ENCODE data around the gene GPR171.

GPR171 gene

DNA sequence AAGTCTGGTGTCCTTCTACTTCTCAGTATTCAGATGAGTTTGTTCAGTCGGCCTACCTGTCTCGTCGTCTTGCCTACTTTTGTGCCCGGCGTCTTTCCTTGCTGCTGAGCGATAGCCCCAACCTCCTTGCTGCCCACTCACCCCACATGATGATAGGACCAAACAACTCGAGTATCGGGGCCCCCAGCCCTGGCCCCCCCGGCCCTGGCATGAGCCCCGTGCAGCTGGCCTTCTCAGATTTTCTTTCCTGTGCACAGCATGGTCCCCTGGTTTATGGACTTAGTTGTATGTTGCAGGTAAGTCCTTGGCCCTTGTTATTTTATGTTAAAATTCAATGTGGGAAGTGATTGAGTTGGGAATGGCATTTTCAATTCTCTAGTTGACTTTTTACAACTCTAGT, 43.2 kb downstream of the GPR171 start (continued):
- TF ChIP-seq ZNF596 (tag by site-specific recombination; IDR thresholded peaks at IDR 0.05) (no peak), ZNF768 (tag by site-specific recombination; IDR thresholded peaks at IDR 0.05) (no peak), ZNF366 (tag by site-specific recombination; conservative IDR thresholded peaks at IDR 0.05) (no peak), ZNF76 (tag by site-specific recombination; IDR thresholded peaks at IDR 0.05; ENCODE audit: borderline replicate concordance, low read depth) (no peak), ZNF501 (tag by site-specific recombination; IDR thresholded peaks at IDR 0.05) (no peak), KLF1 (tag by site-specific recombination; IDR thresholded peaks at IDR 0.05) (no peak)
- TF ChIP-seq, protein P1, sequence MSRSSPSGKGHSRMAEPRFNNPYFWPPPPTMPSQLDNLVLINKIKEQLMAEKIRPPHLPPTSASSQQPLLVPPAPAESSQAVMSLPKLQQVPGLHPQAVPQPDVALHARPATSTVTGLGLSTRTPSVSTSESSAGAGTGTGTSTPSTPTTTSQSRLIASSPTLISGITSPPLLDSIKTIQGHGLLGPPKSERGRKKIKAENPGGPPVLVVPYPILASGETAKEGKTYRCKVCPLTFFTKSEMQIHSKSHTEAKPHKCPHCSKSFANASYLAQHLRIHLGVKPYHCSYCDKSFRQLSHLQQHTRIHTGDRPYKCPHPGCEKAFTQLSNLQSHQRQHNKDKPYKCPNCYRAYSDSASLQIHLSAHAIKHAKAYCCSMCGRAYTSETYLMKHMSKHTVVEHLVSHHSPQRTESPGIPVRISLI (tag by site-specific recombination; IDR thresholded peaks at IDR 0.05): no peak
- TF ChIP-seq, protein P2, sequence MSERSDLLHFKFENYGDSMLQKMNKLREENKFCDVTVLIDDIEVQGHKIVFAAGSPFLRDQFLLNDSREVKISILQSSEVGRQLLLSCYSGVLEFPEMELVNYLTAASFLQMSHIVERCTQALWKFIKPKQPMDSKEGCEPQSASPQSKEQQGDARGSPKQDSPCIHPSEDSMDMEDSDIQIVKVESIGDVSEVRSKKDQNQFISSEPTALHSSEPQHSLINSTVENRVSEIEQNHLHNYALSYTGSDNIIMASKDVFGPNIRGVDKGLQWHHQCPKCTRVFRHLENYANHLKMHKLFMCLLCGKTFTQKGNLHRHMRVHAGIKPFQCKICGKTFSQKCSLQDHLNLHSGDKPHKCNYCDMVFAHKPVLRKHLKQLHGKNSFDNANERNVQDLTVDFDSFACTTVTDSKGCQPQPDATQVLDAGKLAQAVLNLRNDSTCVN (tag by site-specific recombination; optimal IDR thresholded peaks at IDR 0.05): no peak

DNA sequence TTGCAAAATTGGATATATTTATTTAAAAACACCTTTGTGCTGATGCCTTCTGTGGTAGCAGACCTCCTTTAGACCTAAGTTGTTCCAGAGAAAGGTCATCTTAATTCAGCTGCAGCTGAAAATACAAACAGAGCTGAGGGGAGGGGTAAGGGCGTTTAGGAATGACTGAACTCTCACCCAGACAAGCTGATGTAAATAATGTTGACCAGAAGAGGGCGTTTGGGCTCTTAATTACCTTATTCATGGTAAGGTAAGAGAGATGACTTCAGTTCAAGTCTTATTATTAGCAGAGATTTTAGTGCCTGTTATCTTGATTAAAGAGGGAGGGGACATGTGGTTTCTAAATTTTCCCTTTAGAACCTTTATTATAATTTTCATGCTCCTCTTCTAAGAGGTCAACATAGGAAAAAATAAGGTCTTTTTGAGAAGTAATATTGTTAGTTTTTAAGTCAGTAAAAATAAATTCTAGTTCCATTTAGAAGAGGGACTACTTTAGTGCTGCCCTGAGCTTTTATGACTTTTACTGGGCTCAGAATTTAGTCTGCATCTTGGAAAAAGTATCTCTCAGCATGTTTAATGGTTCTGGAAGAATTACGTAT, 46.3 kb downstream of the GPR171 start:
- no peak for TF ChIP-seq ZNF155 (tag by site-specific recombination; IDR thresholded peaks at IDR 0.05)
- no peak for TF ChIP-seq SCRT2 (tag by site-specific recombination; IDR thresholded peaks at IDR 0.05)
- TF ChIP-seq ZNF654 (tag by site-specific recombination; IDR thresholded peaks at IDR 0.05; ENCODE audit: low read depth): 0 out of 2 replicates have a peak, but pooled peaks have one; percentile 28
- TF ChIP-seq ZNF354C (tag by site-specific recombination; IDR thresholded peaks at IDR 0.05; ENCODE audit: borderline replicate concordance, low read depth): no peak
- H3K36me3 ChIP-seq (ENCODE audit: control insufficient read depth in 2 of 2, insufficient read depth in 1 of 2, low read length in 2 of 2): peaks cover 0 to 18% of the 10 kb centered on the region in 2 experiments; a peak in 1 of 3 replicates
- POLR2A ChIA-PET: interaction anchor here (0.6 kb wide), 1 partner anchor 71 kb away, joined by 5 read pairs; no protein-coding TSS in a partner anchor

DNA sequence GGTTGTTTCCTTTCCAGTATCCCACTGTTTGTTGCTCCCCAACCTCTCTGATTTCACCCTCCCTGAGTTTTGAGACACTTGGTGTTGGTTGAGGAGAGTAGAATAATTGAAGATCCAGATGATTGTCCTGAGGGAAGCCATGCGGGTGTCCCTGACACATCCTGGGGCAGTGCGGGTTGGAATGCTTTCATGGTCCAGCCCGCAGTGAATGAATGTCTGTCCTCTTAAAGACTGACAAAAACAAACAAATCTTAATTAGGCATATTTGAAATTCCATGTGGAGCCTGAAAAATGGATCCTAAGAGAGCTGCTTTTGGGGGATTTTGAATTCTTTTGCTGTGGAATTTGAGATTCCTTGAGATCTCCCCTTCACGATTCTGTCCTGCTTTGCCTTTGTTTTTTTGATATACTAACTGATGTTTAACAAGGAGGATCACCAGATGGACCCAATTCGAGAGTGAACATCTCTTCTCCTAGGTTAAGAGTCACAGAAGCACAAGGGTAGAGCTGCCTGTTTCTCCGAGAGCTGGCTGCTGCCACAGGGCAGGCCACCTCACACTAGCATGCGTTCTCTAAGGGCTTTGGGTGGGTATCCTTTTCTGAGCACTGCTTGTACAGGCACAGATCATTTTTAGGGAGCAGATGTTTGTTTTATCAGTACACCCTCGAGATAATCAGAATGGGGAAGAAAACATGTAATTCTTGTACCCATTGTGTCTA, 47.4 kb downstream of the GPR171 start:
- H3K27ac ChIP-seq (ENCODE audit: extremely low read depth, low read depth, low read length): no peak overlapping the region
- ChIA-PET POLR2A (no interaction called here), CTCF (interaction anchor here (1.4 to 2.0 kb wide), 2 partner anchors 12 to 127 kb away, joined by 3 to 6 read pairs; no protein-coding TSS in a partner anchor)
- H3K4me3 ChIP-seq (ENCODE audit: low read depth, low read length): no peak overlapping the region
- no peaks in the 10 kb centered on the region for H3K9me3 ChIP-seq (ENCODE audit: control insufficient read depth, insufficient read depth, low read depth, low read length)
- H3K4me1 ChIP-seq (ENCODE audit: control insufficient read depth, insufficient read depth, low read length): no peaks in the 10 kb centered on the region
- peaks cover 0 to 13% of the 10 kb centered on the region in 2 experiments; a peak in 1 of 3 replicates for H3K36me3 ChIP-seq (ENCODE audit: control insufficient read depth in 2 of 2, insufficient read depth in 1 of 2, low read length in 2 of 2)
- TF ChIP-seq ZNF335 (tag by site-specific recombination; conservative IDR thresholded peaks at IDR 0.05) (no peak), SP7 (tag by site-specific recombination; IDR thresholded peaks at IDR 0.05) (no peak), ZNF10 (tag by site-specific recombination; IDR thresholded peaks at IDR 0.05) (no peak), HOXC10 (CRISPR knock-in tag; IDR thresholded peaks at IDR 0.05) (no peak), ZNF121 (tag by site-specific recombination; IDR thresholded peaks at IDR 0.05) (no peak), ZNF426 (tag by site-specific recombination; IDR thresholded peaks at IDR 0.05) (no peak), ZNF140 (tag by site-specific recombination; IDR thresholded peaks at IDR 0.05) (no peak), ZNF221 (tag by site-specific recombination; IDR thresholded peaks at IDR 0.05; ENCODE audit: borderline replicate concordance) (no peak), ZXDB (tag by site-specific recombination; IDR thresholded peaks at IDR 0.05) (no peak), OSR2 (tag by site-specific recombination; IDR thresholded peaks at IDR 0.05) (no peak), ZNF600 (tag by site-specific recombination; IDR thresholded peaks at IDR 0.05) (no peak), SALL2 (tag by site-specific recombination; IDR thresholded peaks at IDR 0.05; ENCODE audit: borderline replicate concordance) (no peak), ZNF660 (tag by site-specific recombination; IDR thresholded peaks at IDR 0.05) (no peak)
- TF ChIP-seq, protein P3, sequence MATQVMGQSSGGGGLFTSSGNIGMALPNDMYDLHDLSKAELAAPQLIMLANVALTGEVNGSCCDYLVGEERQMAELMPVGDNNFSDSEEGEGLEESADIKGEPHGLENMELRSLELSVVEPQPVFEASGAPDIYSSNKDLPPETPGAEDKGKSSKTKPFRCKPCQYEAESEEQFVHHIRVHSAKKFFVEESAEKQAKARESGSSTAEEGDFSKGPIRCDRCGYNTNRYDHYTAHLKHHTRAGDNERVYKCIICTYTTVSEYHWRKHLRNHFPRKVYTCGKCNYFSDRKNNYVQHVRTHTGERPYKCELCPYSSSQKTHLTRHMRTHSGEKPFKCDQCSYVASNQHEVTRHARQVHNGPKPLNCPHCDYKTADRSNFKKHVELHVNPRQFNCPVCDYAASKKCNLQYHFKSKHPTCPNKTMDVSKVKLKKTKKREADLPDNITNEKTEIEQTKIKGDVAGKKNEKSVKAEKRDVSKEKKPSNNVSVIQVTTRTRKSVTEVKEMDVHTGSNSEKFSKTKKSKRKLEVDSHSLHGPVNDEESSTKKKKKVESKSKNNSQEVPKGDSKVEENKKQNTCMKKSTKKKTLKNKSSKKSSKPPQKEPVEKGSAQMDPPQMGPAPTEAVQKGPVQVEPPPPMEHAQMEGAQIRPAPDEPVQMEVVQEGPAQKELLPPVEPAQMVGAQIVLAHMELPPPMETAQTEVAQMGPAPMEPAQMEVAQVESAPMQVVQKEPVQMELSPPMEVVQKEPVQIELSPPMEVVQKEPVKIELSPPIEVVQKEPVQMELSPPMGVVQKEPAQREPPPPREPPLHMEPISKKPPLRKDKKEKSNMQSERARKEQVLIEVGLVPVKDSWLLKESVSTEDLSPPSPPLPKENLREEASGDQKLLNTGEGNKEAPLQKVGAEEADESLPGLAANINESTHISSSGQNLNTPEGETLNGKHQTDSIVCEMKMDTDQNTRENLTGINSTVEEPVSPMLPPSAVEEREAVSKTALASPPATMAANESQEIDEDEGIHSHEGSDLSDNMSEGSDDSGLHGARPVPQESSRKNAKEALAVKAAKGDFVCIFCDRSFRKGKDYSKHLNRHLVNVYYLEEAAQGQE (tag by site-specific recombination; IDR thresholded peaks at IDR 0.05): no peak
- TF ChIP-seq, protein P4, sequence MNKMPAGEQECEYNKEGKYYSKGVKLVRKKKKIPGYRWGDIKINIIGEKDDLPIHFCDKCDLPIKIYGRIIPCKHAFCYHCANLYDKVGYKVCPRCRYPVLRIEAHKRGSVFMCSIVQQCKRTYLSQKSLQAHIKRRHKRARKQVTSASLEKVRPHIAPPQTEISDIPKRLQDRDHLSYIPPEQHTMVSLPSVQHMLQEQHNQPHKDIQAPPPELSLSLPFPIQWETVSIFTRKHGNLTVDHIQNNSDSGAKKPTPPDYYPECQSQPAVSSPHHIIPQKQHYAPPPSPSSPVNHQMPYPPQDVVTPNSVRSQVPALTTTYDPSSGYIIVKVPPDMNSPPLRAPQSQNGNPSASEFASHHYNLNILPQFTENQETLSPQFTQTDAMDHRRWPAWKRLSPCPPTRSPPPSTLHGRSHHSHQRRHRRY (tag by site-specific recombination; IDR thresholded peaks at IDR 0.05): no peak

More for the DNA sequence above, 46.3 kb downstream of the GPR171 start:
- H3K9me3 ChIP-seq (ENCODE audit: control insufficient read depth, insufficient read depth, low read depth, low read length): no peaks in the 10 kb centered on the region
- H3K4me1 ChIP-seq (ENCODE audit: control insufficient read depth, insufficient read depth, low read length): no peaks in the 10 kb centered on the region
- H3K27ac ChIP-seq (ENCODE audit: extremely low read depth, low read depth, low read length): no peak overlapping the region
- no peak overlapping the region for H3K4me3 ChIP-seq (ENCODE audit: low read depth, low read length)
- CTCF ChIA-PET: interaction anchor here (0.5 to 2.0 kb wide), 7 partner anchors 9 to 158 kb away, joined by 3 to 6 read pairs (median 3); no protein-coding TSS in a partner anchor

Measured in HEK293 (cell line).